ENCODE results near the gene TLE7. TPM values are rescaled to one million over a fixed set of nuclear protein-coding genes. Genes with fewer than 3 reads are reported as not detected.

TLE7 gene
- polyA plus RNA-seq = not detected
- long read RNA-seq, donor 1 = 0 reads
- long read RNA-seq, donor 2 = 0 reads
- long read RNA-seq, donor 3 = 0 reads
- long read RNA-seq, donor 4 = 0 reads
- long read RNA-seq, donor 5 = 0 reads
- long read RNA-seq, donor 6 = 0 reads
- long read RNA-seq, donor 7 = 0 reads
- long read RNA-seq, donor 8 = 0 reads
- long read RNA-seq, donor 9 = 0 reads
- long read RNA-seq, donor 10 = 0 reads
- long read RNA-seq, donor 11 = 0 reads

DNA sequence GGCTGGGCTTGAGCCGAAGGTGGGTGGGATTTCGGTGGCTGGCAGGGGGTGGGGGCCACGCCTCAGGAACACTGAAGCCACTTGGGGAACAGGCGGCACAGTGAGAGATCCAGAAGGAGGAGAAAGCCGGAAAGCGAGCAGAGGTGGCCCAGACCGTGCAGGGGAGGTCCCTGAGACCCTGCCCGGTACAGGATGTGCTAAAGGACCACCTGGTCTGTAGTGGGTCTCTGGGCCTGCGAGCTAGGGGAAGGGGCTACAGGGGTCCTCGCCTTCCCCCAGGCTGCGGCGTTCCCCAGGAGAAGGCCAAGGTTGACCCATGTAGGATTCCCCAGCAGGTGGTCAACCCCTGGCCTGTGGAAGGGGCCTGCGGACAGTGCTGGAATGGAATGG lies at the start of gene TLE7:
TSS of gene TLE7 (minus strand) at position 4 of the 390 bp plus-strand sequence. CDS start 8,730 bp downstream, outside the sequence.
- no peak within 1 kb of the TSS for H3K4me3 ChIP-seq (ENCODE audit: low read length)
- no peak within 1 kb of the TSS for H3K27ac ChIP-seq (ENCODE audit: low read length)
- peaks cover 13% of the 10 kb centered on the region for H3K27me3 ChIP-seq (ENCODE audit: control insufficient read depth, insufficient read depth, low read length)
- H3K36me3 ChIP-seq (ENCODE audit: control insufficient read depth, insufficient read depth, low read length) = no peaks in the 10 kb centered on the region
- no CpG with 5 or more reads among the region's 13 CpGs for WGBS (ENCODE audit: insufficient coverage, low lambda C conversion rate)
- H3K9me3 ChIP-seq (ENCODE audit: control insufficient read depth, low read depth, low read length) = peaks cover 19% of the 10 kb centered on the region
- no peak for DNase-seq
- no peaks in the 10 kb centered on the region for H3K4me1 ChIP-seq (ENCODE audit: control insufficient read depth, insufficient read depth, low read length)

DNA sequence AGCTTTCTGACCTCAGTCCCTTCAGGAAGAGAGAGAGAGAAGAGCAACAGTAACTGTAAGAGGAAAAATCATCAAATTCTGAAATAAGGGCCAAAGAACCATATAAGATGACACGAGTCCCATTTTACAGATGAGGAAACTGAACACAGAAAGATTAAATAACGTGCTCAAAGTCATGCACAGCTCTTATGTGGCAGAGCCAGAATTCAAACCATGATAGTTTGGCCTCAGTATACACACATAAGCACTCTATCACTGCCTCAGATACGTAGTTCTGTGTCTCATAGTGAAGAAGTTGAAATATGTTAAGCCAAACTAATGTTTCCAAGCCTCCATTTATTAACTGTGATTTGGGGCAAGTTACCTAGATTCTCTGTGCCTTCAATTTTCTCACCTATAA lies 49.2 kb upstream of the TLE7 start:
- no peaks in the 10 kb centered on the region for H3K9me3 ChIP-seq (ENCODE audit: control insufficient read depth, low read depth, low read length)
- no CpG with 5 or more reads among the region's 3 CpGs for WGBS (ENCODE audit: insufficient coverage, low lambda C conversion rate)
- no peak overlapping the region for H3K27ac ChIP-seq (ENCODE audit: low read length)
- DNase-seq = no peak
- H3K4me1 ChIP-seq (ENCODE audit: control insufficient read depth, insufficient read depth, low read length) = no peaks in the 10 kb centered on the region
- no peaks in the 10 kb centered on the region for H3K36me3 ChIP-seq (ENCODE audit: control insufficient read depth, insufficient read depth, low read length)
- H3K4me3 ChIP-seq (ENCODE audit: low read length) = no peak overlapping the region
- no peaks in the 10 kb centered on the region for H3K27me3 ChIP-seq (ENCODE audit: control insufficient read depth, insufficient read depth, low read length)

DNA sequence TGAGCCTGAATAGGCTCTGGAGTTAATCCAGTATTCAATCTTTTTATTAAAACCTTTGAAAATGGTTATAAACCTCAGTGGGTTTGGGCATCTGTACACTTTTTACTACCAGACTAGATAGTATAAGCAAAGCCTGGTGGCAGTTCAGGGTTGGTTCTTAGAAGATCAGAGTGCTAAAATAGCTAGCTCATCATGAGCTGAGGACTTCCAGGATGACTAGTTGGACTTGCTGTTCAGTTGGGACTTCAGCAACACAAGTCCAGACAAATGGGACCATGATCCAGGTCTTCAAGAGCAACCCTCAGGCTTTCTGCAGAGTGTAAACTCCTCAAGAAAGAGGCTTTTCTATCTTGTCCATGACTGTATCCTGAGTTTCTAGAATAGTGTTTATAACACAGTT lies 48.5 kb upstream of the TLE7 start:
- Histone ChIP-seq H3K36me3 (ENCODE audit: control insufficient read depth, insufficient read depth, low read length) (no peaks in the 10 kb centered on the region), H3K4me3 (ENCODE audit: low read length) (no peak overlapping the region), H3K4me1 (ENCODE audit: control insufficient read depth, insufficient read depth, low read length) (no peaks in the 10 kb centered on the region), H3K27me3 (ENCODE audit: control insufficient read depth, insufficient read depth, low read length) (no peaks in the 10 kb centered on the region), H3K9me3 (ENCODE audit: control insufficient read depth, low read depth, low read length) (no peaks in the 10 kb centered on the region), H3K27ac (ENCODE audit: low read length) (no peak overlapping the region)
- no peak for DNase-seq

DNA sequence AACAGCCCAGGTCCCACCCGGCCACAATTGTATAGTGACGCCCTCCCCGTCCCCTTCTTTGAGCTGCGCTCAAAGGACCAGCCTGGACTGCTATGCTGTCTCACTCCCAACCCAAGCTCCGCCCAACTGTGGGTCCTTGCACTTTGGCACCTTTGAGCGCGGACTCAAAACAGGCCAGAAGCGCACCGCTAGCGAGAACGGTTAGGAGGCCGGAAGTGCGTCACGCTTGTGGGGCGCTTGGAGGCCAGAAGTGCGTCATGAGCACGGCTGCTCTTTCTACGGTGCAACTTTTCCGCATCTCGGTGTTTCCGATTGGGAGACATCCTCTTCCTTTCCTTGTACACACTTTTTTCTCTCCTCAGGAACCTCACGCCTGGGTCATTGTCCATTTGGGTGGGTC lies 47.3 kb upstream of the TLE7 start, which contains the start of gene ZNF19:
TSS of gene ZNF19 (minus strand) at position 203 of the 400 bp plus-strand sequence. CDS start 7,210 bp downstream, outside the sequence.
- H3K9me3 ChIP-seq (ENCODE audit: control insufficient read depth, low read depth, low read length) = no peaks in the 10 kb centered on the region
- no peaks in the 10 kb centered on the region for H3K4me1 ChIP-seq (ENCODE audit: control insufficient read depth, insufficient read depth, low read length)
- no CpG with 5 or more reads among the region's 22 CpGs for WGBS (ENCODE audit: insufficient coverage, low lambda C conversion rate)
- no peak within 1 kb of the TSS for H3K4me3 ChIP-seq (ENCODE audit: low read length)
- H3K36me3 ChIP-seq (ENCODE audit: control insufficient read depth, insufficient read depth, low read length) = no peaks in the 10 kb centered on the region
- H3K27me3 ChIP-seq (ENCODE audit: control insufficient read depth, insufficient read depth, low read length) = no peaks in the 10 kb centered on the region
- no peak for DNase-seq
- no peak within 1 kb of the TSS for H3K27ac ChIP-seq (ENCODE audit: low read length)

DNA sequence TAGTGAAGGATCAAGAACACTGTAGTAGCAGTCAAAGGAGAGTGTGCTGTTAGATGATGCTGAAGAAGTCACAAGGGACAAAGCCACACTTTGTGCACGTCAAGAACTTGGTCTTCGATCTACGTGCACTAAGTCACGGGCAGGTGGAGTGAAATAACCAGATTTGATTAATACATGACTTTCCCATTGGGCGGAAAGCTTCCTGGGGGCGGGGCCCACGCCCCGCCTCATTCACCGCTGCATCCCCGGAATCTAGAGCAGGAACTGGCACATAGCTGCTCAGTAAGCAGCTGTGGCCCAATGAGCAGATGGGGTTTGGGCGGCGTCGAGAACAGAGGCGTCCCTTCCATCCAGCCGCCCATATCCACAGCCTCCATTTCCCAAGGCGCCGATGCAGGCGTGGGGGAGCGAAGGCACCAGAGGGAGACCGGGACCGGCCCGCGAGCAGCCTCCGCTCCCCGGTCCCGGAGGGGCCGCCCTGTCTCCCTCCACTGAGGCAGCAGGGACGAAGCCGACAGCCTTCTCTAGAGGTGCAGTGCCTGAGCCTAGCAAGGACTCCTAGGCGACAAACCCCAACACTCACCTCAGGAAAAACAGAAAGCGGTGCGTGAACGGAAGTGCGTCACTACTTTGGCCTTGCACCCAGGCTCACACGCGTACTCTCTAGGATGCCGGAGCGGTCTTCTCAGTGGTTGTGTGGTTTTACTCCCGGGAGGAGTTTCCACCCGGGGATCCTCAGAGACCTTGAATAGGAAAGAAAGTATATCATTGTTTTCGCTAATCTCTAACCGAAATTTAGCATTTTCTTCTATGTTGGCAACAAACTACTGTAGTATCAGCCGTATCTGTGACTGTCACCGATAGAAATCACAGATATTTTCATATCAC lies 42.4 kb upstream of the TLE7 start:
- no peaks in the 10 kb centered on the region for H3K27me3 ChIP-seq (ENCODE audit: control insufficient read depth, insufficient read depth, low read length)
- no peaks in the 10 kb centered on the region for H3K36me3 ChIP-seq (ENCODE audit: control insufficient read depth, insufficient read depth, low read length)
- H3K4me3 ChIP-seq (ENCODE audit: low read length) = peak overlapping the region; percentile 100
- DNase-seq = peak; percentile 88 to 94
- WGBS (ENCODE audit: insufficient coverage, low lambda C conversion rate) = no CpG with 5 or more reads among the region's 44 CpGs
- no peaks in the 10 kb centered on the region for H3K9me3 ChIP-seq (ENCODE audit: control insufficient read depth, low read depth, low read length)
- H3K27ac ChIP-seq (ENCODE audit: low read length) = peak overlapping the region; percentile 100
- H3K4me1 ChIP-seq (ENCODE audit: control insufficient read depth, insufficient read depth, low read length) = peaks cover 7% of the 10 kb centered on the region

DNA sequence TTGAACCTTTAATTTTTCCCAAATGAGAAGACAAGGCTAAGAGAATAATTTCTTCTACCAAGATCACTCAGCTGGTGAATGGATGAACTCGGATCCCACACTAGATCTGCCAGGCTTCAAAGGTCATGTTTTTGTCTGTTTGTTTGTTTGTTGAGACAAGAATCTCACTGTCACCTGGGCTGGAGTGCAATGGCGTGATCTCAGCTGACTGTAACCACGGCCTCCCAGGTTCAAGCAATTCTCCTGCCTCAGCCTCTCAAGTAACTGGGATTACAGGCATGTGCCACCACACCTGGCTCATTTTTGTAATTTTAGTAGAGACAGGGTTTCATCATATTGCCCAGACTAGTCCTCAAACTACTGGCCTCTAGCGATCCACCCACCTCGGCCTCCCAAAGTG lies 40.7 kb upstream of the TLE7 start:
- H3K36me3 ChIP-seq (ENCODE audit: control insufficient read depth, insufficient read depth, low read length) = peaks cover 11% of the 10 kb centered on the region
- no CpG with 5 or more reads among the region's 5 CpGs for WGBS (ENCODE audit: insufficient coverage, low lambda C conversion rate)
- no peaks in the 10 kb centered on the region for H3K9me3 ChIP-seq (ENCODE audit: control insufficient read depth, low read depth, low read length)
- H3K4me3 ChIP-seq (ENCODE audit: low read length) = no peak overlapping the region
- H3K27me3 ChIP-seq (ENCODE audit: control insufficient read depth, insufficient read depth, low read length) = no peaks in the 10 kb centered on the region
- DNase-seq = no peak
- H3K4me1 ChIP-seq (ENCODE audit: control insufficient read depth, insufficient read depth, low read length) = peaks cover 7% of the 10 kb centered on the region
- no peak overlapping the region for H3K27ac ChIP-seq (ENCODE audit: low read length)

DNA sequence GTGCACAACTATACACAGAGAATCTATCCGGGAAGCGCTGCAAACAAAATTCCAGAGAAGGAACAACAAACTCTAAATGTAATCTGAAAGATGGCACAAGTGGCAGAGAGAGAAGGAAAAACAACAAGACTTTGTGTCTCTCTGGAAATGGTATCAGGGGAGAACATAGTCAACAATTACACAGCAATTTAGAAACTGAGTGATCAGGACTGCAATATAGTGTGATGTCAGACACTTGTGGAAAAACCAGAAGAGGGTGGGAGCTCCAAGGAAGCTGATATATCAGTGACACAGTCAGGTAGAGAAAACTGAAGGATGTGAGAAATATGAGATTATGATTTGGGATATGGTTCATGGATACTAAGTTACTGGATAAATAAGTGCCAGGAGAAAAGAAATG lies 39.1 kb upstream of the TLE7 start:
- H3K9me3 ChIP-seq (ENCODE audit: control insufficient read depth, low read depth, low read length) = no peaks in the 10 kb centered on the region
- peaks cover 25% of the 10 kb centered on the region for H3K36me3 ChIP-seq (ENCODE audit: control insufficient read depth, insufficient read depth, low read length)
- WGBS (ENCODE audit: insufficient coverage, low lambda C conversion rate) = no CpG with 5 or more reads among the region's 2 CpGs
- H3K27me3 ChIP-seq (ENCODE audit: control insufficient read depth, insufficient read depth, low read length) = no peaks in the 10 kb centered on the region
- H3K4me3 ChIP-seq (ENCODE audit: low read length) = no peak overlapping the region
- no peak overlapping the region for H3K27ac ChIP-seq (ENCODE audit: low read length)
- DNase-seq = no peak
- H3K4me1 ChIP-seq (ENCODE audit: control insufficient read depth, insufficient read depth, low read length) = peaks cover 7% of the 10 kb centered on the region

DNA sequence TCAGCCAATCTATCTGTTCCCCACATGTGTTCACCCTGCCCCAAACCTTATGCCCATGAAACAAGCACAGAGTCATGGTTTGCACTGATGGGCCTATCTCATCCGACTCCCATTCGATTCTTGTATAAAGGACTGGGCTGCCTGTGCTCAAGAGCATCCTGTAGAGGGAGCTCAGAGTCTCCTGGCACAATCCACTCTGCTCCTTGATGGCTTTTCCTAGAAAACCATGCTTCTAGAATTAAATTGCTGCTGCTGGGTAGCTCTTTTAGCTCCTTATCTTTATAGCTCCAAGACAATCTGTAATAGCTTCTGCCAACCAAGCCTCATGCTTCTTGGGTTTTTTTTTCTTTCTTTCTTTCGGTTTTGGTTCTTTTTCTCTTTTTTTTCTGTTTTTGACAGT lies 37.6 kb upstream of the TLE7 start:
- peaks cover 35% of the 10 kb centered on the region for H3K36me3 ChIP-seq (ENCODE audit: control insufficient read depth, insufficient read depth, low read length)
- H3K4me1 ChIP-seq (ENCODE audit: control insufficient read depth, insufficient read depth, low read length) = peaks cover 7% of the 10 kb centered on the region
- H3K27ac ChIP-seq (ENCODE audit: low read length) = no peak overlapping the region
- H3K9me3 ChIP-seq (ENCODE audit: control insufficient read depth, low read depth, low read length) = no peaks in the 10 kb centered on the region
- no peak overlapping the region for H3K4me3 ChIP-seq (ENCODE audit: low read length)
- H3K27me3 ChIP-seq (ENCODE audit: control insufficient read depth, insufficient read depth, low read length) = no peaks in the 10 kb centered on the region
- 30% methylated on average over 1 of the region's 3 CpGs for WGBS (ENCODE audit: insufficient coverage, low lambda C conversion rate)
- DNase-seq = peak; percentile 42 to 63

DNA sequence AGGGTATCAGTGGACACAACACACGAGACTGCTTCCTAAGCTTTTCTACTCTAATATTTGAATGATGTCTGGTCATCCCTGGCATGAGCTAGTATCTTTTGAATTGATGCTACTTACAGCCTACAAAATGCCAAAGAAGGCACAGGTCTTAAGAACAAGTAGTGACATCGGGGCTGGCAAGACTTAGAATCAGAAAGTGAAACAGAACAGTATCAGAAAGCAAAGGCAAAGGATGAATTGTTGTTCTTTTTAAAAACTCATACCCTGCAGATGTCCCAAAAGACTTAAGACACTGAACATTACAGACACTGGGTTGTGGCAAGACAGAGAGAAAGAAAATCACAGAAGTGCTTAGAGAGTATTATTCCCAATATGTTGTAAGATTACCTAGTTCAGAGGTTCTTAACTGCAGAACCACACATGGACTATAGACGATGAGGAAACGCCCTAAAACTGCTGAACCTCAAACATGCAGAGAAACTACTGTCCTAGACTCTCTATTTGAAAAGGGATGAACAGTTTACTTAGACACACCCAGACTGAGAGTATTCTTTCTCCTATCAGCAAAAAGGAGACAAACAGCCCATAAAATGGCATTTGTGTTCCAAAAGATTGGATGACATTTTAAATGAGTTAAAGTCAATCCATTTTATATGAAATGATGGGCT lies 34.7 kb upstream of the TLE7 start:
- Histone ChIP-seq H3K36me3 (ENCODE audit: control insufficient read depth, insufficient read depth, low read length) (peaks cover 37% of the 10 kb centered on the region), H3K9me3 (ENCODE audit: control insufficient read depth, low read depth, low read length) (no peaks in the 10 kb centered on the region)
- WGBS (ENCODE audit: insufficient coverage, low lambda C conversion rate) = 89% methylated on average over 1 of the region's 4 CpGs

DNA sequence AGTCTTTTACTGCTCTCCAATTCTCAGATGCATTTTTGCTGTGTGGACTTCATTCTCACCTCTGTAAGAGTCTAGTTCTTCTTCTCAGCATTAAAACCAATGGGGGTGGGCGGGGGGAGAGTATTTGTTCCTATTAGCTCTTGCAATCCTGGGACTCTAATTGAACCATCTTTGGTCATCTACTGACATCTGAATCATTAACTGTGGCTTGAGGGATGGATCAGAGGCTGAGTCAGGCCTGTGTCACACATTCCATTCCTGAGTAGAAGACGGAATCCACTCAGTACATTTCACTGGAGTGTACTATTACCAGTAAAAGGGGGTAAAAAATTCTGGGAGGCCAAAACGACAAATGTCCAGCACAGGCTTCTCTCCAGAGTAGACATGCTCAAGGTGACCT lies 33.0 kb upstream of the TLE7 start:
- WGBS (ENCODE audit: insufficient coverage, low lambda C conversion rate) = no CpG with 5 or more reads among the region's 3 CpGs
- peaks cover 37% of the 10 kb centered on the region for H3K36me3 ChIP-seq (ENCODE audit: control insufficient read depth, insufficient read depth, low read length)

More for the DNA sequence above, 34.7 kb upstream of the TLE7 start:
- DNase-seq = no peak
- no peak overlapping the region for H3K27ac ChIP-seq (ENCODE audit: low read length)
- no peaks in the 10 kb centered on the region for H3K27me3 ChIP-seq (ENCODE audit: control insufficient read depth, insufficient read depth, low read length)
- no peaks in the 10 kb centered on the region for H3K4me1 ChIP-seq (ENCODE audit: control insufficient read depth, insufficient read depth, low read length)
- H3K4me3 ChIP-seq (ENCODE audit: low read length) = no peak overlapping the region

More for the DNA sequence above, 33.0 kb upstream of the TLE7 start:
- Histone ChIP-seq H3K4me3 (ENCODE audit: low read length) (no peak overlapping the region), H3K27ac (ENCODE audit: low read length) (no peak overlapping the region), H3K4me1 (ENCODE audit: control insufficient read depth, insufficient read depth, low read length) (no peaks in the 10 kb centered on the region), H3K27me3 (ENCODE audit: control insufficient read depth, insufficient read depth, low read length) (no peaks in the 10 kb centered on the region), H3K9me3 (ENCODE audit: control insufficient read depth, low read depth, low read length) (no peaks in the 10 kb centered on the region)
- DNase-seq = no peak

Measured in large intestine (tissue), 12 donors.